Measurements from ENCODE around the gene CSTPP1.
"Not testable (repeated sequence)": the region's sequence is repeated elsewhere in the genome, so short reads cannot be mapped to it uniquely, and the experiment has no call there.

CSTPP1 gene

DNA sequence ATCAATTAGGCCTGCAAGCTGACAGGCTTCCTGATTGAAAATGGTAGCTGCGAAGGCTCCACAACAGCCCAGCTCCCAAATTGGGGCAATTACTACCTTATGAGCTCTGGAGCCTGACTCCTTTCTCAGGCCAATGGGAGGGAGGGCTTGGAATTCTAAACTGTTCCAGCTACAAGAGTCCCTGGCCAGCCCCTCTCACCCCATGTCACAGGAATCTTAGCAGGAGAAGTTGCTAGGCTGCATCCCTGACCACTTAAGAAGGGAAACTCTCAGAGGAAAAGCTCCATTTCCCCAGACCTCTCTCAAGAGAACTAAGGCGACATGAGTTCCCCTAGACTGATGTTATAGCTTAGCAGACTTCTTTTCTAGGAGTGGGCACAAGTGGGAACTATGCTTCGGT, 23.1 kb upstream of the CSTPP1 start:
- DNase-seq: no peak

DNA sequence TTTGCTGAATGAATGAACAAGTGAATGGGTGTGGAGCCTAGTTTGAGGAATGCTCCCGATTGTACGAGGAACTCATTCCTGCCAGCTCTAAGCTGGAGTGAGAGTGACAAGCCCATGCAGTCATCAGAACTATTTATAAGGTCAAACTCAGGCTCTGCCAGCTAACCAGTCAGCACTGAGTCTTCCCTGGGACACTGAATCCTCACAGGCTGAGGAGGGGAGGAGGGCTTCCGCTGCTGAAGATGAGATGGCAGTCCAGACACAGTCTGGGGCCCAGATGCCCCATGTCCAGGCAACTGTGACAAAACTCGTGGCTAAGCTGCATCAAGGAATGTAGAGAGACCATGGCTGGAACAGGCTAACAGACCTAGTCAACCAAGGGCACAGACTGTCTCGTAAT, 22.2 kb upstream of the CSTPP1 start:
- no peak for DNase-seq

DNA sequence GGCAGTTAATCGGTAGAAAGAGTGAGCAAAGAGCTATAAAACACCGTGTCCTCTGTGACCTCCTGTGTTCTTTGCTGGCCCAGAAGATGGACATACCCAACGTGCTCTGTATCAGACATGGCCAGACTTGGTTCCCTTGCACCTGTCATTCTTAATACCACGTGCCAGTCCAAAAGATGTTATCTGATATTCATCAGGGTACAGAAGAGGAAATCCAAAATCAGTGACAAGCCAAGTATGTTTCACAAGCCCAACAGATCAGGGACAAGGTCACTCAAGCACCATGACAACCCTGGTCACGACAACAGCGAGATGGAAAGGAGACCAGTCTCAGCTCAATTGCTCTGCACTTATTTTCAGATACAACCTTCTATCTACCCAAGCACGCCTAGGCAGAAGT, 21.7 kb upstream of the CSTPP1 start:
- DNase-seq: no peak

DNA sequence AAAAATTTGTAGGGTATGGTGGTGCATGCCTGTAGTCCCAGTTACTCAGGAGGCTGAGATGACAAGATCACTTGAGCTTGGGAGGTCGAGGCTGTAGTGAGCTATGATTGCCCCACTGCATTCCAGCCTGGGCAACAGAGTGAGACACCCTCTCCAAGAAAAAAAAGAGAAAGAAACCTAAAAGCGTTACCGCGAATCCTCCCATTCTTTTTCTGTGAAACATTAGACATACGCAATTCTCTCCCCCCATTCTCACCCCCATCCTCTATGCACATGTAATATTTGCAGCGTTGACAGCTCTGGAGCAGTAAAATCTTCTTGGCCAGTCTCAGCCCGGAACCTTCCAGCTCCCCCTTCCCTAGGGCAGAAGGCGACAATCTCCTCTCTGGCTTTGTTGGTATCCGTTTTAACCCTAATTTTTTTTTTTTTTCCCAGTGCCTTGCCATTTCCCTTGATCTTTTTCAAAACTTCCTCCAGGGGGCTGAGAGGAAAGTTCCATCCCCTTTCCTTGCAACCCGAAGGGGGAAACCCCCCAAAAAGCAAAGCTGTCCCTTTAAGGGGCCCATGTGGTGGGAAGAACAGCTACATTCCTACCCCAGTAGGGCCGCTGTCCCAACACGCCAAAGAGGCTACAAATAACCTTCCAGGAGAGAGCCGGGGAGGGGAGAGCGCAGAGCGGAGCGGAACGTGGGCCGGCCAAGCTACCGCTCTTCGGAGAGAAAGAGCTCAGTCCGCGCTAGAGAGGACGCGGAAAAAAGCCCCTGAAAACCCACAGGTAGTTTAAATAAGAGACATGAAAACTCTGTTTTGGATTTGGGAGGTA, 20.1 kb upstream of the CSTPP1 start:
- no peak for DNase-seq

DNA sequence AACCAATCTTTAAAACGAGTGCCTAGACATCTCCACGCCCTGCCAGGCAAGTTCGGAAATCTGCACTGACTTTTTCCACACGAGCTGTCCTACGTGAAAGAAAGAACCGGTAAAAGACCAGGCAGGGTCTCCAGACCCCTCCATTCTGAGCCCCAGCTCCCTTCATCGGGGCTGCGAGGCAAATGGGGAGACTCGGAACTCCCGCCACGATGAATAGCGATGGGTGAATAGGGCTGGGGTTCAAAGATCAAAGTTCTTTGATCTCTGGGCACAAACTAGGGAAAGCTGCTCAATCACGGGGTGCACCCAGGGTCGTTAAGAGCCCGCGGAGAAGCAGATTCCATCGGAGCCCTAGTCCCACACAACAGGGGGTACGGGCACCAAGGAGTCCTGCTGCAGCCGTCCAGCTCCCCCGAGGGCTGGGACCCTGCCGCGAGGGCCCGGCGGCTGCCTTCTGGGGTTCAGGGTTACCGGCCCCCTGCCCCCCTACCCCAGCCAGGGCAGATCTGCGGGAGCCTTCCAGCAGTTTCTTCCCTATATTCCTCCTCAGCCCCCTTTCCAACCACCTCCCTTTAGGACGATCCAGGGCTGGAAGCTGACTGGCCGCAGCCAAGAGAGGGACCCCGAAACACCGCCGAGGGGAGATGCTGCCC, 19.3 kb upstream of the CSTPP1 start:
- DNase-seq: no peak

DNA sequence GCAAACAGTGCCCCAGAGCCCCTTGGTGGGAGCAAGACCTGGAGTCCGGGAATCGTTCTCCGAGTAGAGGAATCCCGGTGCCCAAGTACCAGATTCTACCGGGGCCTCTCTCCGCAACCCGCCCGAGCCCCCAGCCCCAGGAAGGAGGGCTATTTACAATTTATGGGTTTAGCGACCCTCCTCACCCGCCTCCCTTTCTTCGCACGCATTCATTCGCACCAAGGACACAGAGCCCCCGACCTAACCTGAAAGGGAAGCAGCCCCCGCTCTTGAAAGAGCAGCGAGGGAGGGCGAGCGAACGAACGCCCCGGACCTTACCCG, 18.8 kb upstream of the CSTPP1 start:
- DNase-seq: no peak

DNA sequence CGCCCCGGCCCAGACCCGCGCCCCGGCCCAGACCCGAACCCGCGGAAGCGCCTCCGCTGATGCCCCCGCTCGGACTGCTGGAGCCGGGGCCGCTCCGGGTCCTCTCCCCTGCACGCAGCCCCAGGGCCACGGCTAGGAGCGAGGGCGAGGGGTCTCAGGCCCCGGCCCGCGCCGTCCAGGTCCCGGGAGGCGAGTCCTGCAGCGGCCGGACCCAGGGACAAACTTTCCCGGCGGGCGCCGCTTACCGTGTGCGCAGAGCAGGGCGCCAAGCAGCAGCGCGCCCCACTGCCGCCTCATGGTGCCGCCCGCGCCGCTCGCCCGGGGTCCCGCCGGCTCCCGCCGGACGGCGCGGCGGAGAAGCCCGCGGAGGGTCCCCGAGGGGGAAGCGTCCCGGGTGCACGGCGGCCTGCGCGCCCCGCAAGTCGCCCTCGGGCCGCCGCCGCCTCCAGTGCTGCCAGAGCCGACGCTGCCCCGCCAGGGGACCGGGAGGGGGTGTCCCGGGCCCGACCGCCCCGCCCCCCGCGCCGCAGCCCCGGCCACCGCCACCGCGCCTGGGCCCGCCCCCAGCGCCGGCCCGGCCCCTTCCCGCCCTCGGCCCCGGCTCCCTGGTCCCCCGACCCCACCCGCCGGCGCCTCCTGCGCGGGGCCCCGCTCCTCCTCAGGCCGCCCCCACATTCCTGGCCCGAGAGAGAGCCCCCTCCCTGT, 18.3 kb upstream of the CSTPP1 start, which contains the start of gene LRP4:
TSS of gene LRP4 (minus strand) at position 468 of the 705 bp plus-strand sequence. CDS start at position 297, 171 bp downstream.
- no peak for DNase-seq

DNA sequence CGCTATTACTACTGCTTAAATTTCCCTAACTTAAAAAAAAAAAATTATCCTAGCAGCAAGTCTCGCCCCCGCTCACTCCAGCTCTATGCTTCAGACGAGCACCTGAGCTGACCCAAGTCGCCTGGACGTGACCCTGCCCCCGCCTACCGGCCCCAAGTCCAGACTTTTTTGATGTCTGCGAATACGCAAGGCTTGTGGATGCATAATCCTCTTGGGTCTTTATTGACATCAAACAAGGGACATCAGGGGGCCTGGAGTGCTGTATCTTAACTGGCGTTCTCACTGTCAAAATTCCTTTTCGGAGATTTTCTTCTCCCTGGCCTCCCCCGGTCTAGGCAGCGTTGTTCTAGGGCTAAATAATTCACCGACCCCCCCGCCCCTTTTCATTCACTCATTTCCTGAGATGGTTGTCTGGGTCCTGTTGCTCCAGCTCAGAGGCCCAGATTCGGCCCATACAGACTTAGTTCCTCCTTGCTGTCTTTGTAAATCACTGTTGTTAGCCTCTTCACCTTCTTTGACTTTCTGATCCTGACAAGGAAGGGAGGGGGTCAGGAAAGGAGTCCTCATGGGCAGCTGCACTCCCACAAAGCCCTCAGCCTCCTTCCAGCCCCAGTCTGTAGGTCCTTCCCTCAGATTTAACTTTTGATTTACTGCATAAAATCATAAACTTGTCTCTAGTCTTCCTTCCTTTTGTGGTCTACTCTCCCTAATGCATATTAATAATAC, 17.6 kb upstream of the CSTPP1 start:
- no peak for DNase-seq

DNA sequence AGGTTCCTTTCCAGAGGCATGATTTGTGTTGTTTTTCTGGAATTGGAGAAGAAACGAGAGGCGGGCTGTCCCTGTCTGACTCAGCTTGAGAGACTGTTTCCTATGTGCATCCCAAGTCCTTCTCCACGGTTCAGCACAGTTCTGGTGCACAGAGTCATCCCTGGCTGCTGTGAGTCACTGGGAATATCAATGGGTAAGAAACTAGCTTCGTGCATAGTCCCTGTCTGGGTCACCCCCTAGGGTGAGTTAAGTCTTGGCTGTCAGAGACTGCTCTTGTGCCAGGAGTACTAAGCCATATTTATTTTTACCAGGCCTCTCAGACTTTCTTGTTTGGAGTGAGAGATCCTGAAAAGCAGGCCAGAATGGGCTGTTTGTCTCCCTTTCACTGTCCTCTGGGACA, 15.8 kb upstream of the CSTPP1 start:
- DNase-seq: no peak

DNA sequence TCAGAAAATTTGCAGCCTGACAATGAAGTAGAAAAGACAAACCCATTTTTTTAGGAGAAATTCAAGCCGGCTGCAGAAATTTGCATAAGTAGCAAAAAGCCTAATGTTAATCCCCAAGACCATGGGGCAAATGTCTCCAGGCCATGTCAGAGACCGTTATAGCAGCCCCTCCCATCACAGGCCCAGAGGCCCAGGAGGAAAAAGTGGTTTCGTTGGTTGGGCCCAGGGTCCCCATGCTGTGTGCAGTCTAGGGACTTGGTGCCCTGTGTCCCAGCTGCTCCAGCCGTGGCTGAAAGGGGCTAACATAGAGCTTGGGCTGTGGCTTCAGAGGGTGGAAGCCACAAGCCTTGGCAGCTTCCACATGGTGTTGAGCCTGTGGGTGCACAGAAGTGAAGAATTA, 8.6 kb upstream of the CSTPP1 start:
- not testable (repeated sequence) for DNase-seq

DNA sequence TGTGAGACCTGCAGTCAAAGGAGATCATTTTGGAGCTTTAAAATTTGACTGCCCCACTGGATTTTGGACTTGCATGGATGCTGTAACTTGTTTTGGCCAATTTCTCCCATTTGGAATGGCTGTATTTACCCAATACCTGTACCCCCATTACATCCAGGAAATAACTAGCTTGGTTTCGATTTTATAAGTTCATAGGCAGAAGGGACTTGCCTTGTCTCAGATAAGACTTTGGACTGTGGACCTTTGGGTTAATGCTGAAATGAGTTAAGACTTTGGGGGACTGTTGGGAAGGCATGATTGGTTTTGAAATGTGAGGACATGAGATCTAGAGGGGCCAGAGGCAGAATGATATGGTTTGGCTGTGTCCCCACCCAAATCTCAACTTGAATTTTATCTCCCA, 7.9 kb upstream of the CSTPP1 start:
- not testable (repeated sequence) for DNase-seq

DNA sequence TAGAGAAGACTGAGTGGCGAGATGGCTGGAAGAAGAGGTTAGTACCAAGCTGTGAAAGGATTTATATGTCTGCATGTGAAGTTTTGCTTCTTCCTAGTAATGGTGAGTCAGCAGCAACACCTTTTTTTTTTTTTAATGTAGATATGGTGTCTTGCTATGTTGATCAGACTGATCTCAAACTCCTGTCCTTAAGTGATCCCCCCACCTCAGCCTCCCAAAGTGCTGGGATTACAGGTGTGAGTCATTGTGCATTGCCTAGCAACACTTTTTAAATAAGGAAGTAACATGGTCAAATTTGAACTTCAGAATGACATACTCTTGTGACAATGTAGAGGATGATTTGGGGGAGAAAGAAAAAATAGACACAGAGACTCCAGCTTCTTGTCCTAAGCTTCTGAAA, 6.5 kb upstream of the CSTPP1 start:
- DNase-seq: no peak

DNA sequence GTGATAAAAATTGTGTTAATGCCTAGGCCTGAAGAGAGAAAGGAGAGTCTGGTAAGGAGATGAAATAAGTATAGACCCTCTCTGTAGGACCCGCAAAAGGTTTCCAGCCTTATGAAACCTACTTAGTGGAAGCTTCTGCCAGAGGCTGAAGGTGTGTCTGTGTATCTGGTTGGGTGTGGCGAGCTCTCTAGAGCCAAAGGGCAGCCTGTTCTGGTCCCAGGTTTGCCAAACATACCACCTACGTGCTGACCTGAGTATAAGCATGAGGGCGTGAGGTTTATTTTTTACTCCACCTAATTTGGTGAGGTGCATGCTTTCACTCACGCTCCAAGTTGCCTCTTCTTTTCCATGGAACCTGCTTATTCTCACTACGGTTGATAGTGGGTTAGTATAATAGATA, 5.6 kb downstream of the CSTPP1 start:
- DNase-seq: no peak

DNA sequence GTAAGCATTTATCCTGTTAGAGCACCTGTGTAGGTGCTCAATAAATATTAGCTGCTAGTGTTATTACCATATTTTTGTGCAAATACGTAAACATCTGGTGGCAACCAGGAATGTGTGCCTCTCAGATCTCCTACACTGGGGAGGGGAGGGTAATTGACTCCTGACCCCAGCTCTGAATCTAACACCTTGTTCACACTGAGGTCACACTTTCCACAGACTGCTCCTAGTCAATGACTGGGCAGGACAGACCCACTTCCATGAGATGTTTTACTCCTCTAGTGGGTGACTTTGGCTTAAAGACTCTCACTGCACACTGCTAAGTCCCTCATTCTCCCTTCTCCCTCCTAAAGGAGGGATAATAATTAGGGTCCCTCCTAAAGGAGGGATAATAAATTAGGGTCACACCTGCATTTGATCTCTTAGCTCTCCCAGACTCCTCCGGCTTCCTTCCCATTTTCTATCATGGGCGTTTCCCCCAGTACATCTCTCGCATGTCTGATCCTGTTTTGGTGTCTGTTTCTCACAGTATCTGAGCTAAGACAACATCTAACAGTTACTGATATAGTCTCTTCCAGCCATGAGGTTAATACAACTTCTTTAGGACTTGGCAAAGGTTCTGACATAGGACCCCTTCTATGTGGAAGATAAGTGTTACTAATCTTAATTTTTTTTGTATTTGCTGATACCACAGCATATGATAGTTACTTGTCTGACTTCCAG, 8.0 kb downstream of the CSTPP1 start:
- no peak for DNase-seq

DNA sequence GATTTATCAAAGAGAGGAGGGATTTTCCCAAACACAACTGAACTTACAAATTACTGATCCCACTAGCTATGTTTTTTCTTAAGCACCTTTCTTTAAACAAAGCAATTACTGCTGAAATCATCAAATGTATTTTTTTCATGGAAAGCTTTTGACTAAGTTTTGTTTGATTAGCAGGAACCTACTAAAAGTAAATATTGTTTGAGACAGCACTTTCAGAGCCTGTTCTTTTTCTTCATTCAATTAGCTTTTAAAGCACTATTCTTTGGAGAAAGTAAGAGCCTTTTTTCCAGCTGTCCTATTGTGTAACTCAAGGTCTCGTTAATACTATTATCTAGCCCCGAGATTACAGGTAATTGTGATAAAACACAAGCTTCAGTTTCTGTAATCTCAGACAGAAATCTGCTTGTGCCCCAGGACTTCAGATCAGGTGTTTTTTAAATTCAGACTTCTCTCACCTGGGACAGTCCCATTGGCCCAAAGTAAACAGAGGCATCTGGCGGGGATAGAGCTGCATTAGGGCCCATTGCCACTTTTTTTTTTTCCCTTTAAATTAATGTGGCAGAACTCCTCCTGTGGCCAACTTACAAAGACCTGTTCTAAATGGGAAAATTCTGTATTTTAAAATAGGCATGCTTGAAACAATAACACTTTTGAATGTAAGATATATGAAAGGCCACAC, 11.0 kb downstream of the CSTPP1 start:
- no peak for DNase-seq

DNA sequence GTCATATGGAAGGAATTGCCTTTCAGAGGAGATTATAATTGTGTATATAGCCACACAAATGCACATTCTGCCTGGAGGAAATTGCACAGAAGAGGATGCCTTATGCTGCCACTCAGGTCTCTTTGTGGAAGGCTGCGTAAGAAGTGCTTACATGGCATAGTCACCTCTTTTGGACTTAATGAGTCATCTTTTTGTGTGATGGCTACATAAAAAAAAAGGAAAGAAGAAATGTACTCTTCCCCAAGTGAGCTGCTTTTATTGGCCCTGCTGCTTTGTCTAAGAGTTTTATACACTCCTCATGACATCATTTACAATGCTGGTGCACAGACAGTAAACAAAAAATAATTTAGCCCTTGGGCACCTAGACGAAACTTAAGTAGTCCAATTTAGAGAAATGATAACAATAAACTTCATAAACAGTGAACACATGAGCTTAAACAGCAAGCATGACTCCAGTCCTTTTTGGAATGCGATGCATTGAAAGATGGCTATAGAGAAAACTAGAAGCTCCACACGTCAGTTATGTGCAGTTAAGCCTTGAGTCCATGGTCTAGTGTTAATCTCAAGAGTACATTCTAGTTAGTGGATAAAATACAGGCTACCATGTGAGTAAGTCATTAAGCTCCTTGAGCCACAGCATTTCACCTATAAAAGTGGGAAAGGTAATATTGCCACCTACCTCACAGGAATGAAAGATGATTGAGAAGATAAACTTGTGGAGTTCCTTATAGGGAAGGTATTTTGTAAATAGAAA, 12.0 kb downstream of the CSTPP1 start:
- no peak for DNase-seq

DNA sequence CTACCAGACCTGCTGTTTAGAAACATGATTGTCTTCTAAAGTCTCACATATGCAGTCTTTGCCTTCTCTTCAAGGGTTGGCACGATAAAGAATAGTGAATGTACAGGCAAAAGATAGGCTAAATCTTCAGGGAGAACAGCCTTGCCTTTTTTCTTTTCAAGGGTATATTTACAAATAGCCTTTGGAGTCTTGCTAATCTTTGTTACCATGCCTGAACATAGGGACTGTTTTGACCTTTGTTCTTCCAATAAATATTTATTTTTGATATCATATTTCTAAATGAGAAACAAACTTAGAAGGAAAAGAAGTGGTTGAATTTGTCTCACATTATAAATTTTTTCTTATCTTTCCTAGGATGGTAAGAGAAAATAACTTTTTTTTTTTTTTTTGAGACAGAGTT, 12.7 kb downstream of the CSTPP1 start:
- no peak for DNase-seq

DNA sequence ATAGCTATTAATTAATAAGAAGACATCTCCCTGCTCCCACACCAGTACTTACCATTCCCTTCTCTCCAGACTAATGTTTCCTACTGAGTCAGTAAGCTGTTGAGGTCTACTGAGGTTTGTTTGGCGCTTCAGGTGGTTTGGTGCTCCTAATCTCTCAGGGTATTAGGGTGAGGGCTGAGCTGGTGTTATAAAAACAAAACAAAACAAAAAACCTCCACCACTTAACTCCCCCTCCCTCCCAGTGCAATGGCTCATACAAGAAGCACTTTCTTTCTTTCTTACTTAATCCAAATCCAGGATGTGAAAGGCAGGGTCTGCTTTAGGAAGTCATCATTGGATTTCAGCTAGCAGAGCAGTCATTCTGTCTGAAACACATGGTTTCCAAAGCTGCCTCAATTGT, 15.3 kb downstream of the CSTPP1 start:
- no peak for DNase-seq

DNA sequence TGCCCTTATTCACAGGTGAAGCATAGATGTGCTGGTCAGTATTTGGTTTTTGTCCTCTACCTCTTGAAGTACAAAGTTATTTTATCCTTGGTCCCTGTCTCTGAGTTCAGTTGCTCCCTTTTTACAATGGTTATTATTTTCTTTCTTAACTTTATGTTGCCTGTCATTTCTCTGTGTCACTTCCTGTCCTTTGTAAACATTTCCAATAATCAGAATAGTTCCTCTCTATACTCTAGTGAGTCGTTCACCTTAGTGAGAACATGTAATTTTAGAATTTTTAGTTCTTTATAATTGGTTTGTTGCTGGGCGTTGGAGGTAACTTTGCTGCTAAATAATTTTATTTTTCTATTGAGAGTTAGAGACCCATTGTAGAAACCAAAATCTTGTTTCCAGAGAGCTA, 16.0 kb downstream of the CSTPP1 start:
- no peak for DNase-seq

DNA sequence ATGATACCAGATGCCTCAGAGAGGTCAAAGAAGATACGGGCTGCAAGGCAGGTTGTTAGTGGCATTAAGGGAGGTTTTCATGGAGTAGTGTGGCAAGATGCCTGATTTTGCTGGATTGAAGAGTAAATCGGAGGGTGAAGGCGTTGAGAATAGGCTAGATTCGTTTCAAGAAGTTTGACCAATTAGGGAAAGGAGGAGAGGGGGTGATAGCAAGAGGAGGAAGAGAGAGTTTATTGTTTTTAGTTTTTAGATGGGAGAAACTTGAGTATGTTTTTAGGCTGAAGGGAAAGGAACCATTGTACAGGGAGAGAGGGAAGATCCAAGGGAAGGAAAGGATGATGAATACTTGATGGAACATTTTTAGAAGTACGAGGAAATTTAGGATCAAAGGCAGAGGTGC, 16.5 kb downstream of the CSTPP1 start:
- no peak for DNase-seq

DNA sequence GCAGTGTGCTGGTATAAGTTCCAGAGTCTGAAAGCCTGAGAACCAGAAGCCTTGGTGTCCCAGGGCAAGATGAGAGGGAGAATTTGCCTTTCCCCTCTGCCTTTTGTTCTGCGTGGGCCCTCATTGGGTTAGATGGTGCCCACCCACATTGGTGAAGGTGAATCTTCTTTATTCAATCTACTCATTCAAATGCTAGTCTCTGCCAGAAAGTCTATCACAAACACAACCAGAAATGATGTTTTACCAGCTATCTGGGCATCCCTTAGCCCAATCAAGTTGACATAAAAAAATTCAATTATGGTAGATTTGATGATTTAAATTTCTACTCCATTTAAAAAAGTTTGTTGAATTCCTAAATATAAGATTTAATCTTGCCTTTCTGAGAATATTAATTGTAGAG, 22.2 kb downstream of the CSTPP1 start:
- DNase-seq: no peak
